Loucy (cell line): ENCODE measurements around the gene SUPT5H.

Source experiments
- H2AFZ ChIP-seq: fragments of 200-600 bp; sonication (generic); 2 replicates; pipeline ENCODE4 v1.6.0; 2016; ENCODE audit warnings: antibody characterized with exemption, mild to moderate bottlenecking, low read length, moderate library complexity
- H3F3A ChIP-seq: fragments of 200-600 bp; 2 replicates; pipeline ENCODE4 v1.6.0; 2016; ENCODE audit warnings: antibody characterized with exemption, low read depth, mild to moderate bottlenecking
- H3K27me3 ChIP-seq: fragments of 200-600 bp; sonication (generic); 2 replicates; pipeline ENCODE4 v1.6.1; 2014; ENCODE audit warnings: low read length, mild to moderate bottlenecking; ENCODE audit not compliant: insufficient read depth, poor library complexity, severe bottlenecking
- H3K36me3 ChIP-seq: fragments of 200-600 bp; sonication (generic); 2 replicates; pipeline ENCODE4 v1.6.1; 2016; ENCODE audit warnings: low read length; ENCODE audit not compliant: insufficient read depth
- H3K4me1 ChIP-seq: fragments of 200-600 bp; sonication (generic); 2 replicates; pipeline ENCODE4 v1.5.1; 2014; ENCODE audit warnings: low read length, mild to moderate bottlenecking; ENCODE audit not compliant: insufficient read depth, poor library complexity, severe bottlenecking
- H3K4me2 ChIP-seq: fragments of 200-600 bp; sonication (generic); 2 replicates; pipeline ENCODE4 v1.6.0; 2014; ENCODE audit warnings: antibody characterized with exemption, low read length, low read depth, mild to moderate bottlenecking; ENCODE audit not compliant: poor library complexity, severe bottlenecking
- H3K4me3 ChIP-seq: fragments of 200-600 bp; sonication (generic); 2 replicates; pipeline ENCODE4 v1.5.1; 2014; ENCODE audit warnings: low read length, mild to moderate bottlenecking, mixed read lengths; ENCODE audit not compliant: poor library complexity, severe bottlenecking
- H3K79me2 ChIP-seq: fragments of 200-600 bp; sonication (generic); 2 replicates; pipeline ENCODE4 v1.6.1; 2014; ENCODE audit warnings: low read length; ENCODE audit not compliant: insufficient read depth
- H3K9ac ChIP-seq: fragments of 200-600 bp; sonication (generic); 2 replicates; pipeline ENCODE4 v1.6.0; 2014; ENCODE audit warnings: mild to moderate bottlenecking, low read depth, low read length, moderate library complexity; ENCODE audit not compliant: poor library complexity, severe bottlenecking
- H3K9me2 ChIP-seq: fragments of 200-600 bp; sonication (generic); replicated peaks from 2 replicates; pipeline ENCODE4 v1.6.1; 2016; ENCODE audit warnings: low read depth, low read length, mixed read lengths
- H3K9me3 ChIP-seq: fragments of 200-600 bp; sonication (generic); 2 replicates; pipeline ENCODE4 v1.6.1; 2014; ENCODE audit warnings: mild to moderate bottlenecking, antibody characterized with exemption, low read length, low read depth; ENCODE audit not compliant: insufficient read depth
- H4K20me1 ChIP-seq: fragments of 200-600 bp; sonication (generic); 2 replicates; pipeline ENCODE4 v1.6.0; 2014; ENCODE audit warnings: antibody characterized with exemption, low read length, mild to moderate bottlenecking; ENCODE audit not compliant: insufficient read depth, poor library complexity, severe bottlenecking
- EZH2phosphoT487 ChIP-seq: fragments of 200-600 bp; IDR thresholded peaks from 2 replicates; pipeline ENCODE4 v1.6.1; 2018; ENCODE audit warnings: antibody characterized with exemption, mild to moderate bottlenecking, moderate library complexity, borderline replicate concordance
- TF ChIP-seq, protein P1 (sequence below): fragments of 200-600 bp; sonication (generic); conservative IDR thresholded peaks from 2 replicates; pipeline ENCODE4 v1.5.1; 2014; ENCODE audit warnings: mild to moderate bottlenecking, antibody characterized with exemption, low read length

SUPT5H gene

GRCh38 chr19:39518975-39519374 is 73.6 kb downstream of the SUPT5H start:
- H3F3A ChIP-seq: no peaks in the 10 kb centered on the region
- no peaks in the 10 kb centered on the region for H4K20me1 ChIP-seq
- H3K9me2 ChIP-seq: no peaks in the 10 kb centered on the region
- no peaks in the 10 kb centered on the region for H3K27me3 ChIP-seq
- H3K36me3 ChIP-seq: no peaks in the 10 kb centered on the region
- TF ChIP-seq EZH2phosphoT487: no peak
- TF ChIP-seq, protein P1, sequence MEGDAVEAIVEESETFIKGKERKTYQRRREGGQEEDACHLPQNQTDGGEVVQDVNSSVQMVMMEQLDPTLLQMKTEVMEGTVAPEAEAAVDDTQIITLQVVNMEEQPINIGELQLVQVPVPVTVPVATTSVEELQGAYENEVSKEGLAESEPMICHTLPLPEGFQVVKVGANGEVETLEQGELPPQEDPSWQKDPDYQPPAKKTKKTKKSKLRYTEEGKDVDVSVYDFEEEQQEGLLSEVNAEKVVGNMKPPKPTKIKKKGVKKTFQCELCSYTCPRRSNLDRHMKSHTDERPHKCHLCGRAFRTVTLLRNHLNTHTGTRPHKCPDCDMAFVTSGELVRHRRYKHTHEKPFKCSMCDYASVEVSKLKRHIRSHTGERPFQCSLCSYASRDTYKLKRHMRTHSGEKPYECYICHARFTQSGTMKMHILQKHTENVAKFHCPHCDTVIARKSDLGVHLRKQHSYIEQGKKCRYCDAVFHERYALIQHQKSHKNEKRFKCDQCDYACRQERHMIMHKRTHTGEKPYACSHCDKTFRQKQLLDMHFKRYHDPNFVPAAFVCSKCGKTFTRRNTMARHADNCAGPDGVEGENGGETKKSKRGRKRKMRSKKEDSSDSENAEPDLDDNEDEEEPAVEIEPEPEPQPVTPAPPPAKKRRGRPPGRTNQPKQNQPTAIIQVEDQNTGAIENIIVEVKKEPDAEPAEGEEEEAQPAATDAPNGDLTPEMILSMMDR: no peak
- no peaks in the 10 kb centered on the region for H3K4me1 ChIP-seq
- no peak overlapping the region for H3K9ac ChIP-seq
- H3K79me2 ChIP-seq: no peaks in the 10 kb centered on the region
- H3K4me2 ChIP-seq: no peak overlapping the region
- no peak overlapping the region for H3K4me3 ChIP-seq
- H2AFZ ChIP-seq: peak overlapping the region; percentile 30; the same call in 1 of the 2 replicates
- no peaks in the 10 kb centered on the region for H3K9me3 ChIP-seq

GRCh38 chr19:39520541-39521484 is 75.4 kb downstream of the SUPT5H start:
- Histone ChIP-seq H2AFZ (no peak overlapping the region), H3K36me3 (no peaks in the 10 kb centered on the region), H3K4me2 (no peak overlapping the region)

GRCh38 chr19:39524495-39524894 is 79.1 kb downstream of the SUPT5H start:
- H3F3A ChIP-seq: no peaks in the 10 kb centered on the region
- TF ChIP-seq, protein P1: no peak
- no peak for TF ChIP-seq EZH2phosphoT487
- H3K9ac ChIP-seq: no peak overlapping the region
- H3K27me3 ChIP-seq: no peaks in the 10 kb centered on the region
- H3K9me3 ChIP-seq: no peaks in the 10 kb centered on the region
- H3K9me2 ChIP-seq: no peaks in the 10 kb centered on the region
- no peak overlapping the region for H3K4me3 ChIP-seq
- no peak overlapping the region for H3K4me2 ChIP-seq
- no peaks in the 10 kb centered on the region for H3K36me3 ChIP-seq
- no peaks in the 10 kb centered on the region for H4K20me1 ChIP-seq
- no peaks in the 10 kb centered on the region for H3K79me2 ChIP-seq
- H3K4me1 ChIP-seq: no peaks in the 10 kb centered on the region
- H2AFZ ChIP-seq: no peak overlapping the region

More at GRCh38 chr19:39520541-39521484, 75.4 kb downstream of the SUPT5H start:
- Histone ChIP-seq H3K4me1 (no peaks in the 10 kb centered on the region), H3K79me2 (no peaks in the 10 kb centered on the region), H3F3A (no peaks in the 10 kb centered on the region), H4K20me1 (no peaks in the 10 kb centered on the region), H3K27me3 (no peaks in the 10 kb centered on the region), H3K9me3 (no peaks in the 10 kb centered on the region), H3K4me3 (no peak overlapping the region), H3K9me2 (no peaks in the 10 kb centered on the region), H3K9ac (no peak overlapping the region)
- TF ChIP-seq, protein P1: no peak
- no peak for TF ChIP-seq EZH2phosphoT487
